Kidney epithelial cell (primary cell): ENCODE measurements around the gene SNX8. TPM values are rescaled to one million over a fixed set of nuclear protein-coding genes. Genes with fewer than 3 reads are reported as not detected.
"Not testable (repeated sequence)": the region's sequence is repeated elsewhere in the genome, so short reads cannot be mapped to it uniquely, and the experiment has no call there.

ENCODE experiments used
- DNase-seq: peaks from one replicate; pipeline ENCODE4 v3.0.0-alpha.2; 2010; ENCODE audit warnings: low read depth
- H3K27me3 ChIP-seq: 2 replicates; pipeline ENCODE4 v1.6.0; 2011; ENCODE audit warnings: low read length; ENCODE audit not compliant: control insufficient read depth, insufficient read depth
- H3K36me3 ChIP-seq: 2 replicates; pipeline ENCODE4 v1.5.1; 2011; ENCODE audit warnings: low read length; ENCODE audit not compliant: control insufficient read depth, insufficient read depth
- H3K4me3 ChIP-seq: 2 replicates; pipeline ENCODE4 v1.5.1; 2011; ENCODE audit warnings: low read depth, mild to moderate bottlenecking, control low read depth, low read length
- CTCF ChIP-seq: IDR thresholded peaks from 2 replicates; pipeline ENCODE4 v1.5.1; 2011; ENCODE audit warnings: mild to moderate bottlenecking, moderate library complexity, low read length, control low read depth, inconsistent platforms; ENCODE audit not compliant: insufficient read depth, poor library complexity, severe bottlenecking
- total RNA-seq: library from RNA; depleted of rRNA; stranded (reverse); fragments of >200 nt; gene quantifications from 2 replicates; pipeline ENCODE4 v1.2.3, GENCODE V29; 2015

The SNX8 gene
- total RNA-seq, 1 donor from 2014 or later, result 47.7 TPM

GRCh38 chr7:2272031-2272430 is 42.2 kb downstream of the SNX8 start:
- no peak for DNase-seq
- Histone ChIP-seq H3K4me3 (no peak overlapping the region), H3K27me3 (no peaks in the 10 kb centered on the region), H3K36me3 (no peaks in the 10 kb centered on the region)
- no peak for TF ChIP-seq CTCF

- TF ChIP-seq CTCF, result no peak
- Histone ChIP-seq H3K27me3 (no peaks in the 10 kb centered on the region), H3K4me3 (no peak overlapping the region), H3K36me3 (no peaks in the 10 kb centered on the region)
- no peak for DNase-seq
These were observed 42.8 kb downstream of the SNX8 start for GRCh38 chr7:2271273-2272026.

GRCh38 chr7:2270495-2270894 is 43.7 kb downstream of the SNX8 start:
- TF ChIP-seq CTCF, result no peak
- Histone ChIP-seq H3K36me3 (no peaks in the 10 kb centered on the region), H3K4me3 (no peak overlapping the region), H3K27me3 (no peaks in the 10 kb centered on the region)
- DNase-seq, result no peak

GRCh38 chr7:2269991-2270460 is 44.2 kb downstream of the SNX8 start:
- TF ChIP-seq CTCF, result no peak
- Histone ChIP-seq H3K27me3 (no peaks in the 10 kb centered on the region), H3K36me3 (no peaks in the 10 kb centered on the region), H3K4me3 (no peak overlapping the region)
- no peak for DNase-seq

- H3K4me3 ChIP-seq, H3K36me3 ChIP-seq, H3K27me3 ChIP-seq, DNase-seq: not testable (repeated sequence)
These were observed 44.9 kb downstream of the SNX8 start for GRCh38 chr7:2269089-2269990.

- no peak for TF ChIP-seq CTCF
- H3K27me3 ChIP-seq, result no peaks in the 10 kb centered on the region
- peaks cover 2% of the 10 kb centered on the region for H3K36me3 ChIP-seq
- no peak for DNase-seq
- no peak overlapping the region for H3K4me3 ChIP-seq
These were observed 47.3 kb downstream of the SNX8 start for GRCh38 chr7:2266911-2267310.
